IPS-20b (cell line): ENCODE data around the gene PLA2G2F.

ENCODE experiments used
- H3K27ac ChIP-seq: one replicate; pipeline ENCODE4 v1.5.1; 2013; ENCODE audit warnings: low read length
- H3K27me3 ChIP-seq: 2 replicates; pipeline ENCODE4 v1.6.1; 2013; ENCODE audit warnings: mild to moderate bottlenecking, low read length, inconsistent platforms; ENCODE audit not compliant: insufficient read depth
- H3K36me3 ChIP-seq: 2 replicates; pipeline ENCODE4 v1.6.1; 2013; ENCODE audit warnings: low read depth, mild to moderate bottlenecking, inconsistent platforms, low read length, moderate library complexity; ENCODE audit not compliant: insufficient read depth
- H3K4me1 ChIP-seq: 2 replicates; pipeline ENCODE4 v1.6.1; 2013; ENCODE audit warnings: mild to moderate bottlenecking, control low read depth, inconsistent platforms, low read length, moderate library complexity; ENCODE audit not compliant: insufficient read depth
- H3K4me3 ChIP-seq: 2 replicates; pipeline ENCODE4 v1.5.1; 2013; ENCODE audit warnings: mild to moderate bottlenecking, low read length, inconsistent platforms
- H3K9ac ChIP-seq: 2 replicates; pipeline ENCODE4 v1.6.1; 2013; ENCODE audit warnings: low read depth, mild to moderate bottlenecking, inconsistent platforms, low read length, moderate library complexity
- H3K9me3 ChIP-seq: 2 replicates; pipeline ENCODE4 v1.6.1; 2013; ENCODE audit warnings: mild to moderate bottlenecking, low read depth, low read length, inconsistent platforms; ENCODE audit not compliant: insufficient read depth

PLA2G2F gene

DNA sequence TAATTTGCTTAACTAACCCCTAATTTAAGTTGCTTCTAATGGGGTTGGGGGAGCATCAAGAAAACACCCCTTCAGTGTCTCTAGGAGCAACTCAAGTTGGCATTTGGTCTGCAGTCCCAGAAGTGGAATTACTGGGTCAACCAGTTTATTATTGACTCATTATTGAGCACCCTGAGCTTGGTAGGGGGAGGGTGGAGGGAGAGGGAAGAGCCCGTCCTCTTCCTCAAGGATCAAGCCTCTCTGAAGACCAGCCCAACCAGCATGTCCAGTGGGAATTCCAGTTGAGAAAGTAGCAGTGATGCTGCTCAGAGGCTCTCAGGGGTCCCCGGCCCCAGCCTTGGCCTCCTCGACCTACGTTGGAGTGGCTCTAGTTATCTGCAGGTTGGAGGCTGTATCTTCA is 2.1 kb upstream of the PLA2G2F start:
- Histone ChIP-seq H3K36me3 (no peaks in the 10 kb centered on the region), H3K9me3 (no peaks in the 10 kb centered on the region), H3K9ac (no peak overlapping the region), H3K27me3 (no peaks in the 10 kb centered on the region), H3K27ac (no peak overlapping the region), H3K4me3 (no peak overlapping the region), H3K4me1 (no peaks in the 10 kb centered on the region)

- Histone ChIP-seq H3K27ac (no peak overlapping the region), H3K9me3 (no peaks in the 10 kb centered on the region), H3K27me3 (no peaks in the 10 kb centered on the region), H3K4me1 (no peaks in the 10 kb centered on the region), H3K4me3 (no peak overlapping the region), H3K36me3 (no peaks in the 10 kb centered on the region), H3K9ac (no peak overlapping the region)
Observed at GRCh38 chr1:20137604-20138003, 1.5 kb upstream of the PLA2G2F start.

DNA sequence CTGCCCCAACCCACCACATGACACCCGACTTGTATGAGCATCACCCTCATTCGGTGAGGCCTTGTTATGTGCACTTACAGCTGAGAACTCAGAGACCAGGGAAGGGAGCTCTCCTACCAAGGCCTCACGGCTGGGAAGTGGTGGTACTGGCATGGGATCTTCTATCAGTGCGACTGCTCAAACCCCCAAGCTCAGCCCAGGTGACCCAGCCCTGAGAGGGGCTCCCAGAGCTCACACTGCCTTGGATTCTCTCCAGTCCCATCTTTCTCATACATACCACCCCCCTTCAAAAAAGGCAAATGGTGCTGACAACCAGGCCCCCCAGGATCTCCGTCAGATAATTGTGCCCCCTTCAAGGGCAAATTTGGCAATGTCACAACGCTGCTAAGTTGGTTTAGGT is 777 bp upstream of the PLA2G2F start:
- H3K4me1 ChIP-seq: no peaks in the 10 kb centered on the region
- no peak overlapping the region for H3K27ac ChIP-seq
- no peaks in the 10 kb centered on the region for H3K9me3 ChIP-seq
- no peaks in the 10 kb centered on the region for H3K27me3 ChIP-seq
- no peak overlapping the region for H3K4me3 ChIP-seq
- no peak overlapping the region for H3K9ac ChIP-seq
- no peaks in the 10 kb centered on the region for H3K36me3 ChIP-seq

- H3K4me3 ChIP-seq: no peak overlapping the region
- H3K4me1 ChIP-seq: no peaks in the 10 kb centered on the region
- H3K36me3 ChIP-seq: no peaks in the 10 kb centered on the region
- H3K27ac ChIP-seq: no peak overlapping the region
- H3K27me3 ChIP-seq: no peaks in the 10 kb centered on the region
- no peak overlapping the region for H3K9ac ChIP-seq
- no peaks in the 10 kb centered on the region for H3K9me3 ChIP-seq
Observed at GRCh38 chr1:20139776-20140612, 871 bp downstream of the PLA2G2F start.

- no peaks in the 10 kb centered on the region for H3K9me3 ChIP-seq
- H3K4me1 ChIP-seq: no peaks in the 10 kb centered on the region
- no peak overlapping the region for H3K4me3 ChIP-seq
- H3K27me3 ChIP-seq: no peaks in the 10 kb centered on the region
- no peak overlapping the region for H3K9ac ChIP-seq
- H3K27ac ChIP-seq: no peak overlapping the region
- no peaks in the 10 kb centered on the region for H3K36me3 ChIP-seq
Observed at GRCh38 chr1:20141001-20141400, 1.9 kb downstream of the PLA2G2F start.

DNA sequence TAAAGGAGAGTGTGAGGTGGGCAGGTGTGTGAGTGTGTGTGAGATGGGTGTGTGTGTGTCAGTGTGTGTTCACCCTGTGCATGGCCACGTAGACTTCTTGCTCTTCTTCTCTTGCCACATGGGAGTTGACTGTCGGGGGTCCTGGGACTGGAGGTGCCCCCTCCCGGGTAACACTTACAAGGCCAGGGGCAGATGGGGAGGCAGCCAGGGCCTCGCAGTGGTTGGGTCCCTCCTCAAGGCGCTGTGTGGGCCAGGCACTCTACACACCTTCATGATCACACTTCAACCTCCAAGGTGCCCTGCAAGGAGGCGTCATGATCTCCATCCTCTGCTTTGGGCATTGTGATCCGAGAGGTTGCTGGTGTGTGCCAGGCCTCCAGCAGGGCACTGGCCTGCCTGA is 2.3 kb downstream of the PLA2G2F start:
- Histone ChIP-seq H3K27ac (no peak overlapping the region), H3K4me1 (no peaks in the 10 kb centered on the region), H3K27me3 (no peaks in the 10 kb centered on the region), H3K36me3 (no peaks in the 10 kb centered on the region), H3K4me3 (no peak overlapping the region), H3K9me3 (no peaks in the 10 kb centered on the region), H3K9ac (no peak overlapping the region)

DNA sequence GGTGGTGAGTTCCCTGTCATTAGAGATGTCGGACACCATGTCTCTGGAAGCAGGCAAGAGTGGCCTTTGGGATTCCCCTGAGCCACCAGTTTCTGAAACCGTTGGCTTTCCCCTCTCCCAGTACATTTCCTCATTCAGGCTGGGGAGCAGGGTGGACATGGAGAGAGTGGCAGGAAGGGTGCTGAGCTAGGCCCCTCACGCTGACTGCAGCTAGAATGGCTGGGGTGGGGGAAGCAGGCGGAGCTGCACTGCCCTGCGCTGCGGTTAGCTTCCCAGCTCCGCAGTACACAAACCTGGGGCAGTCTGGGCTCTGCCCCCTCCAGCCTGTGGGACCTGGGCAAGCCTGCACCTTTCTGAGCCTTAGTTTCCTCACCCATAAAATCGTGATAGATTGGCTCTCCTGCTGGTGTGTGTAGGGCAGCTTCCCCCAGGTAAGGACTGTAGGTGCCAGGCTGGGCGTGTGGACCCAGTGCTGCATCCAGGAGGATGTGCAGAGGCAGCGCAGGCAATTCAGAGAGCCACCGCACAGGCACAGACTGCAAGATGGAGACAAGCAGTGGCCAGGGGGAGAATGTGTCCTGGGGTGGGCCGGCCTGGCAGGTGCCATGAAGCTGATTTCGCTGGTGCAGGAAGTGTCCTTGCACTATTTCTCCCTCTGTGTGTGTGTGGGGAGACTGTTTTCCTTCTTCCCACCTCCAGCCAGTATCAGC is 3.0 kb downstream of the PLA2G2F start:
- H3K9me3 ChIP-seq: no peaks in the 10 kb centered on the region
- H3K9ac ChIP-seq: no peak overlapping the region
- no peaks in the 10 kb centered on the region for H3K36me3 ChIP-seq
- no peaks in the 10 kb centered on the region for H3K4me1 ChIP-seq
- H3K4me3 ChIP-seq: no peak overlapping the region
- no peak overlapping the region for H3K27ac ChIP-seq
- no peaks in the 10 kb centered on the region for H3K27me3 ChIP-seq

DNA sequence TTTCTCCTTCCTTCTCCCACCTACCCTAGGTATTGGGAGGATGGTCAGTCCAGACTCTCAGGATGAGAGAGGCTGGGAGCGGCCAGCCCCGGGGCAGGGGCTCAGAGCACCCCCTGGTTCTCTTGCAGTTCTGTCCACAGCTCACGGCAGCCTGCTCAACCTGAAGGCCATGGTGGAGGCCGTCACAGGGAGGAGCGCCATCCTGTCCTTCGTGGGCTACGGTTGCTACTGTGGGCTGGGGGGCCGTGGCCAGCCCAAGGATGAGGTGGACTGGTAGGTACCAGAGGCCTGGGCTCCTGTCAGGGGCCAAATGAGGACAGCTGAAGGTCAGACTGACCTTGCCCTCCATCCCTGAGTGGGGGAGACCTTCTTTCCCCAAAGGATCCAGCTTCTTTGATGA is 4.2 kb downstream of the PLA2G2F start:
- Histone ChIP-seq H3K4me1 (no peaks in the 10 kb centered on the region), H3K9me3 (no peaks in the 10 kb centered on the region), H3K9ac (no peak overlapping the region), H3K27me3 (no peaks in the 10 kb centered on the region), H3K4me3 (no peak overlapping the region), H3K27ac (no peak overlapping the region), H3K36me3 (no peaks in the 10 kb centered on the region)

GRCh38 chr1:20143734-20144565 is 4.8 kb downstream of the PLA2G2F start:
- no peaks in the 10 kb centered on the region for H3K4me1 ChIP-seq

DNA sequence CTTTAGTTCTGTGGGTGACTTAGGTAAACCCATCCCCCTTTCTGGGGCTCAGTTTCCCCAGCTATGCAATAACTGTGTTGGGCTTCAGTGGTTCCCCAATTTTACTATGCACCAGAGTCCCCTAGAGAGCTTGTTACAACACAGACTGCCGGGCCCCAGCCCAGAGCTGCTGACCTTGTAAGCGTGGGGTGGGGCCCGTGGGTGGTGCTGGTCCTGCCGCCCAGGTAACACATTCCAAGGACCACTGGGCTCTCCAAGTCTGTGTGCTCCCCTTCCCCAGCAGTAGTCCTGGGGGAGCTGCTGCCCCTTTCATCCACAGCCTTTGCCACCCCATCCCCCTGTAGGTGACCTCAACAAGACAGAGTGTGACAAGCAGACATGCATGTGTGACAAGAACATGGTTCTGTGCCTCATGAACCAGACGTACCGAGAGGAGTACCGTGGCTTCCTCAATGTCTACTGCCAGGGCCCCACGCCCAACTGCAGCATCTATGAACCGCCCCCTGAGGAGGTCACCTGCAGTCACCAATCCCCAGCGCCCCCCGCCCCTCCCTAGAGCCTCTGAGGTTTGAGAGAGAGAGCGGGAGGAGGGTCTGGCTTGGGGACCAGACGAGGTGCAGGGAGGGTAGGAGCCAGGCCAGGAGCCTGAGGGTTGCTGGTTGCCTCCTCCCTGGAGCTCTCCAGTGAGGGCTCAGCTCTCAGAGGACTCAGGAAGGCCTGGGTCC is 8.9 kb downstream of the PLA2G2F start:
- H3K4me1 ChIP-seq: peaks cover 3% of the 10 kb centered on the region; the same call in 1 of the 2 replicates
- H3K36me3 ChIP-seq: no peaks in the 10 kb centered on the region
- no peak overlapping the region for H3K27ac ChIP-seq
- H3K27me3 ChIP-seq: no peaks in the 10 kb centered on the region
- no peak overlapping the region for H3K9ac ChIP-seq
- H3K4me3 ChIP-seq: no peak overlapping the region
- no peaks in the 10 kb centered on the region for H3K9me3 ChIP-seq

More at GRCh38 chr1:20143734-20144565, 4.8 kb downstream of the PLA2G2F start:
- Histone ChIP-seq H3K27me3 (no peaks in the 10 kb centered on the region), H3K9ac (no peak overlapping the region), H3K4me3 (no peak overlapping the region), H3K36me3 (no peaks in the 10 kb centered on the region), H3K27ac (no peak overlapping the region), H3K9me3 (no peaks in the 10 kb centered on the region)
